Progenitor cell of endocrine pancreas (in vitro differentiated cells): ENCODE data around the gene CD300LG. TPM values are rescaled to one million over a fixed set of nuclear protein-coding genes. Genes with fewer than 3 reads are reported as not detected.

Experiments
- DNase-seq: peaks from one replicate; pipeline ENCODE4 v3.0.0; 2021; ENCODE audit warnings: low spot score; ENCODE audit not compliant: unreplicated experiment
- H3K27ac Mint-ChIP-seq: 2 replicates; pipeline ENCODE4 v1.8.0; 2021; ENCODE audit warnings: mild to moderate bottlenecking, moderate library complexity, mixed read lengths
- H3K27me3 Mint-ChIP-seq: 2 replicates; pipeline ENCODE4 v1.8.0; 2021; ENCODE audit warnings: mixed read lengths
- H3K36me3 Mint-ChIP-seq: 2 replicates; pipeline ENCODE4 v1.8.0; 2022; ENCODE audit warnings: mixed read lengths; ENCODE audit not compliant: insufficient read depth
- H3K4me1 Mint-ChIP-seq: 2 replicates; pipeline ENCODE4 v1.8.0; 2021; ENCODE audit warnings: low read depth, mixed read lengths
- H3K4me3 Mint-ChIP-seq: 2 replicates; pipeline ENCODE4 v1.8.0; 2021; ENCODE audit warnings: low read depth, mild to moderate bottlenecking, moderate library complexity, mixed read lengths
- H3K9me3 Mint-ChIP-seq: 2 replicates; pipeline ENCODE4 v1.8.0; 2021; ENCODE audit warnings: low read depth, mixed read lengths
- total RNA-seq: library from RNA; stranded (reverse); gene quantifications from 2 replicates; pipeline ENCODE4 v1.2.1, GENCODE V29; 2021
- TF ChIP-seq, protein P1 (sequence below): fragments of 200-600 bp; sonication (generic); IDR thresholded peaks from one replicate; pipeline ENCODE4 v1.5.0; 2021; ENCODE audit warnings: antibody characterized with exemption, mild to moderate bottlenecking; ENCODE audit not compliant: unreplicated experiment

The CD300LG gene
- total RNA-seq, 1 donor from 2014 or later, result not detected

DNA sequence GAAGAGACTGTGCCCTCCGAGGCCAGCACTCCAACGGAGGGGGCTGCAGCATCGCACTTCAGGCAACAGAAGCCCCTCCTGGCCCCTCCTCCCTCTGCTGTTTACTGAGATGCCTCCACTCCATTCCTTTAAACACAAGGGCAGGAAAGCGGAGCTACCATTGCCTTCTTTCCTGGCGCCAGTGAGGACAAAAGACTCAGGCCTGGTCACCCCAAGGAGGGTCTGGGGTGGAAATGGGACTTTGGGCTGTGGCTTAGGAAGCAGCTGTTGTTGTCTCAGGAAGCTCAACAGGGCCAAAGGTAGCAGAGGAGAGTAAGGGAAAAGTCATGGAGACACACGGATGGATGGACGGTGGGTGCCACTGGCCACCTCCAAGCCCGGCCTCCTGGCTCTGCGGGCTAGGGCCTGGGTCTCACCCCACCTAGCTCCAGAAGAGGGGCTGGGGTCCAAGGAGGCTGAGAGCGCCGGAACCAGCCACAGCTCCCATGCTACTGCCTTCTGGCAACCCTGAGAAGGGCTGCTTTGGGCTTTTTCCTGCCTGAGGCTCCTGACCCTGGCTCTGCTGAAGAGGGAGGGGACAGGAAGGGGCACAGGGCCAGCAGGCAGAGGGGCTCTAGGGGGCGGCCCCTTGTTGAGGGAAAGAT, 11.1 kb downstream of the CD300LG start:
- H3K4me3 Mint-ChIP-seq, result no peak overlapping the region
- TF ChIP-seq, protein P1, sequence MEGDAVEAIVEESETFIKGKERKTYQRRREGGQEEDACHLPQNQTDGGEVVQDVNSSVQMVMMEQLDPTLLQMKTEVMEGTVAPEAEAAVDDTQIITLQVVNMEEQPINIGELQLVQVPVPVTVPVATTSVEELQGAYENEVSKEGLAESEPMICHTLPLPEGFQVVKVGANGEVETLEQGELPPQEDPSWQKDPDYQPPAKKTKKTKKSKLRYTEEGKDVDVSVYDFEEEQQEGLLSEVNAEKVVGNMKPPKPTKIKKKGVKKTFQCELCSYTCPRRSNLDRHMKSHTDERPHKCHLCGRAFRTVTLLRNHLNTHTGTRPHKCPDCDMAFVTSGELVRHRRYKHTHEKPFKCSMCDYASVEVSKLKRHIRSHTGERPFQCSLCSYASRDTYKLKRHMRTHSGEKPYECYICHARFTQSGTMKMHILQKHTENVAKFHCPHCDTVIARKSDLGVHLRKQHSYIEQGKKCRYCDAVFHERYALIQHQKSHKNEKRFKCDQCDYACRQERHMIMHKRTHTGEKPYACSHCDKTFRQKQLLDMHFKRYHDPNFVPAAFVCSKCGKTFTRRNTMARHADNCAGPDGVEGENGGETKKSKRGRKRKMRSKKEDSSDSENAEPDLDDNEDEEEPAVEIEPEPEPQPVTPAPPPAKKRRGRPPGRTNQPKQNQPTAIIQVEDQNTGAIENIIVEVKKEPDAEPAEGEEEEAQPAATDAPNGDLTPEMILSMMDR, result no peak
- no peaks in the 10 kb centered on the region for H3K9me3 Mint-ChIP-seq
- no peak for DNase-seq
- H3K36me3 Mint-ChIP-seq, result no peaks in the 10 kb centered on the region
- H3K4me1 Mint-ChIP-seq, result no peaks in the 10 kb centered on the region
- H3K27me3 Mint-ChIP-seq, result peaks cover 12% of the 10 kb centered on the region
- H3K27ac Mint-ChIP-seq, result no peak overlapping the region

DNA sequence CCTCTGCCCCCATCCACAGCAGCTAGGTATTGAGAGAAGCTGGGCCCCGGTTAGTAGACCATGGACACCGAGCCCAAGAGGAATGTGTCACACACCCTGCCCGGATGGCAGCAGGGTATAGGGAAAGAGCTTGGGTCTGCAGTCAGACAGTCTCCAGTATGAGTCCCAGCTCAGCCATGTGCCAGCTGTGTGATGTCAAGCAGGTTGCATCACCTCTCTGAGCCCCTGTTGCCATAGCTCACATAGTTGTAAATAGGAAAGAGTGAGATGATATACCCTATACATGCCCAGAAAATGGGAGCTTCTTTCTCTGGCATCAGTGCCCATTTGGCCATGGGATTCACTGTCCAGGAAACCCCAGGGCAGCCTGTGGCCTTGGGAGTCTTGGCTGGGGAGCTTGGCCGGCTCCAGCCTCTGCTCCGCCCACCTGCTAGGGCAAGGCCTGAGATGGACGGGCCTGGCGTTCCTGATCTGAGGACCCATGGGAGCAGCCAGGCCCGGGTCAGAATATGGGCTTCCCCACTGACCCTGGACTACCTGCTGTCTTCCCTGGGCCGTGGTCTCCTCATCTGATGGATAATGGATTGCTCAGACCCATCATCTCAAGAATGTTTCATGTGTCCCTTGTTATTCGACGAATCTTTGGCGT, 13.2 kb downstream of the CD300LG start:
- Mint-ChIP-seq H3K27ac (no peak overlapping the region), H3K4me1 (no peaks in the 10 kb centered on the region), H3K9me3 (no peaks in the 10 kb centered on the region), H3K4me3 (no peak overlapping the region), H3K27me3 (peaks cover 7% of the 10 kb centered on the region), H3K36me3 (no peaks in the 10 kb centered on the region)
- TF ChIP-seq, protein P1, result no peak
- no peak for DNase-seq

DNA sequence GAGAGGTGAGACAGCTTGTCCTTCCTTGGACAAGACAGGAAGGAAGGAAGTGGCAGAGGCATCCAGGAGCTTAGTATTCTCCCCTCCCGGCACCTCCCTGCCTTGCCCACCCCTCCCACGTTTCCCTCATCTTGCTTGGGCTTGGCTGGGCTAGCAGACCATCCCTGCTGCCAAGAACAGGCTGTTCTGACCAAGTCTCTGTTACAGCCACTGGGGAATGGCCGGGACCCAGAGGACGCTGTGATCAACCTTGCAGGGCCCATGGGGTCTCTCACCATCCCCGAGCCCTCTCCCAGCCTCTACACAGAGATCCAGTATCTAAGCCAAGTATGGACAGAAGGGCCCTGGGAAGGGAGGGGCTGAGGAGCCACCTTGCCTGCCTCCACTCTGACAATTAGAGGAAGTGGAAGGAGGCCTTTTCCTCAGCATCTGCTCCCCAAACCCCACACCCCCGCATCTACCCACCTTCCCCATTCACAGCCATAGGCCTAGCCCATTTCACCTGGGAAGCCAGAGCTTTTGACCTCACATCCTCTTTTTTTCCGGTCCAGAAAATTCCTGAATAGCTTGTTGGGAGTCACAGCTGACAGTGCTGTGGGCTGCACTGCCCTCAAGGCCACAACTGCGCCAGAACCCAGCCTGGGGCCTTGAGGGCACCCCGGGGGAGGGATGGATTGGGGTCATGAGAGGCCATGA, 14.1 kb downstream of the CD300LG start:
- no peaks in the 10 kb centered on the region for H3K4me1 Mint-ChIP-seq
- peaks cover 4% of the 10 kb centered on the region for H3K27me3 Mint-ChIP-seq
- TF ChIP-seq, protein P1, result no peak
- no peaks in the 10 kb centered on the region for H3K36me3 Mint-ChIP-seq
- H3K9me3 Mint-ChIP-seq, result no peaks in the 10 kb centered on the region
- no peak for DNase-seq
- no peak overlapping the region for H3K27ac Mint-ChIP-seq
- no peak overlapping the region for H3K4me3 Mint-ChIP-seq

DNA sequence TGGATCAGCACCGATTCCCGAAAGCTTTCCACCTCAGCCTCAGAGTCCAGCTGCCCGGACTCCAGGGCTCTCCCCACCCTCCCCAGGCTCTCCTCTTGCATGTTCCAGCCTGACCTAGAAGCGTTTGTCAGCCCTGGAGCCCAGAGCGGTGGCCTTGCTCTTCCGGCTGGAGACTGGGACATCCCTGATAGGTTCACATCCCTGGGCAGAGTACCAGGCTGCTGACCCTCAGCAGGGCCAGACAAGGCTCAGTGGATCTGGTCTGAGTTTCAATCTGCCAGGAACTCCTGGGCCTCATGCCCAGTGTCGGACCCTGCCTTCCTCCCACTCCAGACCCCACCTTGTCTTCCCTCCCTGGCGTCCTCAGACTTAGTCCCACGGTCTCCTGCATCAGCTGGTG, 15.0 kb downstream of the CD300LG start:
- H3K4me1 Mint-ChIP-seq, result no peaks in the 10 kb centered on the region
- H3K4me3 Mint-ChIP-seq, result no peak overlapping the region
- H3K27ac Mint-ChIP-seq, result no peak overlapping the region
- H3K36me3 Mint-ChIP-seq, result no peaks in the 10 kb centered on the region
- TF ChIP-seq, protein P1, result no peak
- H3K27me3 Mint-ChIP-seq, result peaks cover 7% of the 10 kb centered on the region
- no peaks in the 10 kb centered on the region for H3K9me3 Mint-ChIP-seq
- DNase-seq, result no peak

DNA sequence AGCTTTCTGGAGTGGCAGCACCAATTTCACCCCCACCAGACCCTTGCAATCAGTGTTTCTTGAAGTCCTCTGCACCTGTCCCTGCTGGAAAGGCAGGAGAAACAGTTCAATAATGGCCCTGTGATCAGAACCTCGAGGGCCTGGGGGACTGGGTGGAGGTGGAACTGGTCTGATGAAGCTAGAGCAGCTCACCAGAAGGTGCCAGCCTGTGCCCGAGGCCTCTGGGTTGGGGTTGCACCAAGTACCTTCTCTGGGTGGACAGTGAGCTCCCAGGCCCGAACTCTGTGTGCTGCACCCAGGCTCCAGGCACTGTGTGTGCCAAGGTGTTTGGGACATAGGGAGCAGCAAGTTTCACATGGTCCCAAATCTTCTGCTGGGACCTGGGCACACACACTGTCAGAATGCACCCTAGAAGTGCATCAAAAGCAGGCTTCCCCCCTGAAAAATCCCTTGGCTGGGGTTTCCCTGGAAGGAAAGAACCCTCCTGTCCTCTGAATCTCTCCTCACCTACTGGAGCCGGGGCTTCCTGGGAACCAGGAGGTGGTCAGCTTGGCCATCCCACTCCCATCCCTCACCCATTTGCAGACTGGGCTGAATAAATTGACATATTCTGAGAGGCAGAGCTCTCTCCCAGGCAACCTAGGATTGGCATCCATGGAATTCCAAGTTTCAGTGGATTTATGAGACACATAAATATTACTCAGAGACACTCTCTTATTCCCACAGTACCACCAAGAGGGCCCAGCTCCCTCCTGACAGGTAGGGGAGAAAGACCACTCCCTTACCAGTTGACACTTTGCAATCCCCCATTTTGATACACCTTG, 17.4 kb downstream of the CD300LG start:
- TF ChIP-seq, protein P1, result no peak
- Mint-ChIP-seq H3K4me3 (no peak overlapping the region), H3K4me1 (no peaks in the 10 kb centered on the region), H3K27ac (no peak overlapping the region), H3K36me3 (no peaks in the 10 kb centered on the region), H3K27me3 (peaks cover 21% of the 10 kb centered on the region), H3K9me3 (no peaks in the 10 kb centered on the region)
- DNase-seq, result no peak
